Activated T-cell treated with anti-CD3 and anti-CD28 coated beads, Interleukin-2, amount 50 U/mL, for 24 hours (primary cell): ENCODE measurements around the gene LAMA1.

Experiments
- DNase-seq: peaks from one replicate; pipeline ENCODE4 v3.0.0-alpha.2; 2020
- H3K27ac Mint-ChIP-seq: 2 replicates; pipeline ENCODE4 v1.8.0; 2020; ENCODE audit warnings: mild to moderate bottlenecking, mixed read lengths
- H3K27me3 Mint-ChIP-seq: 2 replicates; pipeline ENCODE4 v1.8.0; 2020; ENCODE audit warnings: mixed read lengths
- H3K36me3 Mint-ChIP-seq: 2 replicates; pipeline ENCODE4 v1.8.0; 2020; ENCODE audit warnings: low read depth, mixed read lengths
- H3K4me1 Mint-ChIP-seq: 2 replicates; pipeline ENCODE4 v1.8.0; 2020; ENCODE audit warnings: low read depth, mixed read lengths
- H3K4me3 Mint-ChIP-seq: 2 replicates; pipeline ENCODE4 v1.8.0; 2020; ENCODE audit warnings: mild to moderate bottlenecking, moderate library complexity, mixed read lengths
- H3K9me3 Mint-ChIP-seq: 2 replicates; pipeline ENCODE4 v1.8.0; 2020; ENCODE audit warnings: mixed read lengths

Gene LAMA1

GRCh38 chr18:7132356-7133150, 15.0 kb upstream of the LAMA1 start:
- H3K4me3 Mint-ChIP-seq: no peak overlapping the region
- H3K9me3 Mint-ChIP-seq: peaks cover 6% of the 10 kb centered on the region
- no peaks in the 10 kb centered on the region for H3K4me1 Mint-ChIP-seq
- DNase-seq: no peak
- H3K27ac Mint-ChIP-seq: no peak overlapping the region
- no peaks in the 10 kb centered on the region for H3K27me3 Mint-ChIP-seq
- no peaks in the 10 kb centered on the region for H3K36me3 Mint-ChIP-seq

GRCh38 chr18:7122376-7122775, 4.8 kb upstream of the LAMA1 start:
- H3K9me3 Mint-ChIP-seq: peaks cover 3% of the 10 kb centered on the region
- H3K36me3 Mint-ChIP-seq: no peaks in the 10 kb centered on the region
- no peak for DNase-seq
- no peak overlapping the region for H3K4me3 Mint-ChIP-seq
- no peak overlapping the region for H3K27ac Mint-ChIP-seq
- peaks cover 14% of the 10 kb centered on the region for H3K27me3 Mint-ChIP-seq
- no peaks in the 10 kb centered on the region for H3K4me1 Mint-ChIP-seq

GRCh38 chr18:7116792-7117389, 706 bp downstream of the LAMA1 start:
- Mint-ChIP-seq H3K4me3 (no peak overlapping the region), H3K27me3 (peaks cover 48% of the 10 kb centered on the region), H3K9me3 (no peaks in the 10 kb centered on the region), H3K36me3 (no peaks in the 10 kb centered on the region), H3K4me1 (peaks cover 11% of the 10 kb centered on the region), H3K27ac (no peak overlapping the region)
- DNase-seq: no peak

- Mint-ChIP-seq H3K36me3 (no peaks in the 10 kb centered on the region), H3K9me3 (no peaks in the 10 kb centered on the region), H3K4me1 (peaks cover 11% of the 10 kb centered on the region), H3K27me3 (peaks cover 48% of the 10 kb centered on the region), H3K4me3 (no peak overlapping the region), H3K27ac (no peak overlapping the region)
- DNase-seq: no peak
Observed at GRCh38 chr18:7116001-7116730, 1.4 kb downstream of the LAMA1 start.

- DNase-seq: no peak
- Mint-ChIP-seq H3K36me3 (no peaks in the 10 kb centered on the region), H3K4me1 (peaks cover 11% of the 10 kb centered on the region)
Observed at GRCh38 chr18:7112936-7113335, 4.7 kb downstream of the LAMA1 start.

GRCh38 chr18:7111134-7111533, 6.5 kb downstream of the LAMA1 start:
- Mint-ChIP-seq H3K4me3 (no peak overlapping the region), H3K36me3 (no peaks in the 10 kb centered on the region), H3K27me3 (peaks cover 28% of the 10 kb centered on the region), H3K9me3 (no peaks in the 10 kb centered on the region), H3K4me1 (peaks cover 4% of the 10 kb centered on the region), H3K27ac (no peak overlapping the region)
- DNase-seq: no peak

More at GRCh38 chr18:7112936-7113335, 4.7 kb downstream of the LAMA1 start:
- no peak overlapping the region for H3K4me3 Mint-ChIP-seq
- H3K9me3 Mint-ChIP-seq: no peaks in the 10 kb centered on the region
- H3K27me3 Mint-ChIP-seq: peaks cover 36% of the 10 kb centered on the region
- no peak overlapping the region for H3K27ac Mint-ChIP-seq

- Mint-ChIP-seq H3K9me3 (no peaks in the 10 kb centered on the region), H3K27ac (no peak overlapping the region)
- DNase-seq: no peak
Observed at GRCh38 chr18:7105943-7106342, 11.7 kb downstream of the LAMA1 start.

GRCh38 chr18:7105268-7105667, 12.3 kb downstream of the LAMA1 start:
- Mint-ChIP-seq H3K9me3 (no peaks in the 10 kb centered on the region), H3K36me3 (no peaks in the 10 kb centered on the region), H3K27ac (no peak overlapping the region), H3K4me1 (no peaks in the 10 kb centered on the region), H3K27me3 (no peaks in the 10 kb centered on the region), H3K4me3 (no peak overlapping the region)
- no peak for DNase-seq

More at GRCh38 chr18:7105943-7106342, 11.7 kb downstream of the LAMA1 start:
- Mint-ChIP-seq H3K27me3 (peaks cover under 1% of the 10 kb centered on the region), H3K4me3 (no peak overlapping the region), H3K4me1 (no peaks in the 10 kb centered on the region), H3K36me3 (no peaks in the 10 kb centered on the region)

- no peak for DNase-seq
- Mint-ChIP-seq H3K9me3 (no peaks in the 10 kb centered on the region), H3K36me3 (no peaks in the 10 kb centered on the region), H3K4me3 (no peak overlapping the region), H3K27me3 (no peaks in the 10 kb centered on the region), H3K4me1 (no peaks in the 10 kb centered on the region), H3K27ac (no peak overlapping the region)
Observed at GRCh38 chr18:7104649-7105048, 12.9 kb downstream of the LAMA1 start.

- Mint-ChIP-seq H3K27ac (no peak overlapping the region), H3K36me3 (no peaks in the 10 kb centered on the region), H3K4me3 (no peak overlapping the region), H3K9me3 (no peaks in the 10 kb centered on the region), H3K27me3 (no peaks in the 10 kb centered on the region), H3K4me1 (no peaks in the 10 kb centered on the region)
- no peak for DNase-seq
Observed at GRCh38 chr18:7102131-7102530, 15.5 kb downstream of the LAMA1 start.

- Mint-ChIP-seq H3K27me3 (no peaks in the 10 kb centered on the region), H3K9me3 (no peaks in the 10 kb centered on the region), H3K36me3 (no peaks in the 10 kb centered on the region), H3K27ac (no peak overlapping the region), H3K4me3 (no peak overlapping the region), H3K4me1 (no peaks in the 10 kb centered on the region)
- DNase-seq: no peak
Observed at GRCh38 chr18:7096838-7097237, 20.8 kb downstream of the LAMA1 start.

- Mint-ChIP-seq H3K4me1 (no peaks in the 10 kb centered on the region), H3K9me3 (no peaks in the 10 kb centered on the region), H3K27ac (no peak overlapping the region), H3K27me3 (no peaks in the 10 kb centered on the region), H3K36me3 (no peaks in the 10 kb centered on the region), H3K4me3 (no peak overlapping the region)
- DNase-seq: no peak
Observed at GRCh38 chr18:7094427-7094826, 23.2 kb downstream of the LAMA1 start.

GRCh38 chr18:7090771-7091170, 26.8 kb downstream of the LAMA1 start:
- Mint-ChIP-seq H3K4me3 (no peak overlapping the region), H3K4me1 (no peaks in the 10 kb centered on the region), H3K36me3 (no peaks in the 10 kb centered on the region), H3K9me3 (no peaks in the 10 kb centered on the region), H3K27ac (no peak overlapping the region), H3K27me3 (no peaks in the 10 kb centered on the region)
- no peak for DNase-seq

GRCh38 chr18:7089369-7089768, 28.2 kb downstream of the LAMA1 start:
- Mint-ChIP-seq H3K36me3 (no peaks in the 10 kb centered on the region), H3K4me1 (no peaks in the 10 kb centered on the region), H3K4me3 (no peak overlapping the region), H3K27me3 (no peaks in the 10 kb centered on the region), H3K27ac (no peak overlapping the region), H3K9me3 (no peaks in the 10 kb centered on the region)
- DNase-seq: no peak
